Stimulated activated CD8-positive, alpha-beta memory T cell treated with anti-CD3 and anti-CD28 coated beads, Interleukin-12 subunit alpha, Interleukin-12 subunit beta, amount 100 ng/mL, for 4 hours (primary cell): Measurements from ENCODE around the gene LRRC4C.
"Not testable (repeated sequence)": the region's sequence is repeated elsewhere in the genome, so short reads cannot be mapped to it uniquely, and the experiment has no call there.

Experiments used
- DNase-seq: peaks from one replicate; pipeline ENCODE4 v3.0.0-alpha.2; 2020; ENCODE audit warnings: low read depth

The LRRC4C gene

DNA sequence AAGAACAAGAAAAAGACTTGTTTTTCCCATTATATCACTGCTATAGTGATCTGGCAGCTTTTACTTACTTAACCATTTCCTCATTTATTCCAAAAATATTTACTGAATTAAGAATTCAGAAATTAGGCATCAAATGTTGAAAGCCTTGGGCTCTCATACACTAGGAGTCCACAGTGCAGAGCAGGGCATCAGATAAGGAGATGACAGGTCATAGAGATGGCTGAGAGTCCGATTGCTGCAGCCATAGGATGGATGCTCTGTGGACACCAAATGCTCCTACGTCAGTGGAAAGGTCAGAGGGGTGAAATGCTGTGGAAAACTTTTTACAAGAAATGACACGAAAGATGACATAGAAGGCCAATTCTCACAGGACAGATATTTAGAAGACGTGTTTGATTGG is 771.1 kb downstream of the LRRC4C start:
- DNase-seq, result no peak

- DNase-seq, result no peak
Measured at GRCh38 chr11:40686765-40687164, 772.7 kb downstream of the LRRC4C start.

DNA sequence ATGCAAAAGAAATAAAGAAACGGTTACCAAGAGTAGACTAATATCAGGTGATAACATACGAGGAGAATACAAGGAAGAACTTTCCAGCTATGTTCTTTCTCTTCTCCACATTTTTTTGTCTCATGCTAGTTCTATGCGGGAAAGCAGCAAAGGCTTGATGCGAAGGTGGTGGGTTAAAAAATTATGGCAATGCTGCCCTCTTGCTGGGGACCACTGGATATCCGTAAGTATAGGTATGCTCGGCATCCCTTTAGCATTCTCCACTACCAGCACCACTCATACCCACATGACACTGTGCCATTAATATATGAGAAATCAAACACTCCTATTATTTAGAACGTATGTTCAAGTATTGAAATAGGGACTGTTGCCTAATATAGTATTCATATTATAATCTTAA is 776.4 kb downstream of the LRRC4C start:
- no peak for DNase-seq

- no peak for DNase-seq
Measured at GRCh38 chr11:40679276-40679675, 780.2 kb downstream of the LRRC4C start.

GRCh38 chr11:40647295-40647694 is 812.2 kb downstream of the LRRC4C start:
- no peak for DNase-seq

- DNase-seq, result no peak
Measured at GRCh38 chr11:40642284-40642683, 817.2 kb downstream of the LRRC4C start.

- DNase-seq, result no peak
Measured at GRCh38 chr11:40619654-40620053, 839.8 kb downstream of the LRRC4C start.

- no peak for DNase-seq
Measured at GRCh38 chr11:40606800-40607199, 852.7 kb downstream of the LRRC4C start.

DNA sequence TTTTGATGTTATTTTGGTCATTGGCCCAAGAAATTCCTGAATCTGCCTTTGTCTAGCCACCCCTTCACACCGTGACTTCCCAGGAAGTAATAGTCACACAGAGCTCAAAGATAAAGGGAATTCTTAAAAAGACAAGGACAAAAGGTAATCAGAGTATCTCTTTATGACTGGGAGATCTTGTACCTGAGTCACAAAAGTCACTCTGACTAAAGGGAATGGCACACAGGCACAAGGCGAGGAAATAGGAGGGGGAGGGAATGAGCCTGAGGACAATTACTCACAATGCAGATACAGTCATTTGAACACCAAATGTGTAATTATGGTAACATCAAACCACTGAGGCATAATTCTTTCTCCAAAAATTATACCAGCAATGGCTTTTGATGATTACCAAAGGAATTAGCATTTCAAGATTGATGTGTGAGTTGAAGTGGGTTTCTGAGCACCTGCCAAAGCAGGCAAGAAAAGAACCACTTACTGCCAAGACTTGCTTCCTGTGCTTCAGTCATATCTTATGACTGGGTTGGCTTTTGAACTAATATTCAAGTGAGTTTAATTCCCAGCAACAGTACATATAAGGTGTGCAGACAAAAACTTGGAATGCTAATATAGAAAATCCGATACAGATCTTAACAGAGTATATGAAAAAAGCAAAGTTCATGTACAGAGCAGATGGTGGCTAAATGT is 856.4 kb downstream of the LRRC4C start:
- DNase-seq, result no peak

DNA sequence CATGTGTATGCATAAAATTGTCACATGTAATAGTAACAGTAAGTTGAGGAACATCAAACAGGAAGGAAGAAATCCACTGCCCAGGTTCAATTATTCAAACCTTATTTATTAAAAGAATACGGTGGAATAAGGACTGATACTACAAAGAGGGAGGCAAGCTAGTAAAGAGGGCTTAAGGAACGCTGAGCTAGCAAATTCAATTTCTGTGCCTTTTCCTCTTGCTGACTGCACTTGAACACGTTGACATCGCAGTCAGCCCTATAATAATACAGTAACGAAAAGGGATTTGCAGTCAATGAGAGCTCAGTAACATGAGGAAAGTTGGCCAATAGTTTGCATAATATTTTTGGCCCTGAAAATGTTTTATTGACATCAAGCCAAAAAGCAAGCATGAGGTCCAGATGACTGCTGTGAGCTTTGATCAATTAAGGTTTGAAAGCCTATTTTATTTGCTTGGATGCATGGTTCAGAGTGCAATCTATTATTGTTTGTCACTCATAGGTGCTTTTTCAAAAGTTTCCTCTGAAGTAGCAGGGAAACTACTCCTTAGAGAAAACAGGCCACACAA is 861.8 kb downstream of the LRRC4C start:
- no peak for DNase-seq

DNA sequence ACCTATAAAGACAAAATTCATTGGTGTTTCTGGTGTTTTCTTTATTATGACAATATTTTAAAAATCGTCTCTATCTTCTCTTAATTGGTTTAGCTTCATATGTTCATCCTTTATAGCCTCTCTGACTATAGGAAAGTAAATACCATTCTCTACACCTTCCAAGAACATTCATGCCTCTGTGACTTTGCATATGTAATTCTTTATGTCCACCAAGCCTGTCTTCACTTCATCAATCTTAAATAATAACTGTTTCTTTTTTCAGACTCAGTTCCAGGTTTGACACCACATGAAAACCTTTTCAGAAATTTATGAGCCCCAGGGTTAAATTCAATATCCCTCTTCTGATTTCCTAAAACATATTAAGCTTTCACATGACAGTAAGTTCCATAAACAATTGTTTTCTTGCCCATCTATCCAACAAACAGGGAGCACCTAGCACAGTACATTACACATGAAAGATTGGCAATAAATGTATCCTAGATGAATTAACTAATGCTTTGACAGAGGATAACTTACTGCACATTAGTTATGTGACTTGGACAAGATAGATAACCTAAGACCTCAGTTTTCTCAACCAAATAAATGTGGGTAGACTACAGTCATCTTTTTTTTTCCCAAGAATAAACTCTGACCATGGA is 886.1 kb downstream of the LRRC4C start:
- DNase-seq, result no peak

DNA sequence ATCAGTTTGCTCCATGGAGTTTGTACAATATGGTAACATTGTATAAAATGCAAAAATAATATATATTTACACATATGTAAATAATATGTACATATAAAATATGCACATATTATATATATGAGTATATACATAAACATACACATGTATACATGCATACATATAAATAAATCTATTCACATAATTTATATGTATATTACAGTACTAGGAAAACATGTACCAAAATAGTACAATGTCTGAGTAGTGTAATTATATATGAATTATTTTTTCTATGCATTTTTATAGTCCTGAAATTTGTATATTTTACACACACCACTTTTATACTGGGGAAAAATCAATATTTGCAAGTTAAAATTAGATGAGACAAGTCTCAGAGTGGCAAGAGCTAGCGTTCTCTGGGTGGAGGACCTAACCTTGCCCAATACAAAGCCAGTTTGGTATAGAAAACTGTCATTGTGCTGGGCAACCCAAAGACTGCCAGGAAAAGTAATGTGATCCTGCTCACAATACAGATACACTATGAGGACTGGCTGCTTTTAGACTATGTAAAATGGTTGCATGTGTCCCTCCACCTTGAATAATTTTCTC is 889.4 kb downstream of the LRRC4C start:
- no peak for DNase-seq

DNA sequence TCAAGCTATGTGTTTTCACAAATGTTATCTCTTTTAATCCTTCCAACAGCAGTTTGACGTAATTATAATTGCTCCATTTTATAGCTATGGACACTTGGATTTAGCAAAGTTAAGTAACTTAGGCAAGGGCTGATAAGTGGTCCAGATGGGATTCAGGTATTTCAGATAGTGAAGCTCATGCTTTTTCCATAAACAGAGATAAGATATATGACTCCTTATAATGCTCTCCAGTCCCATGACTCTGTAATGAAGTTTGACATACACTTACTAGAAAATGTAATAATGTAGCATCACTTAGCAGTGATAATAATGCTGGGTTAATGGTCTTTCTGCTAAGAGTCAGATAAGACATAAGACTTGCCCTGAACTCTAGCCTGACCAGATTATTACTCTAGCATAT is 892.1 kb downstream of the LRRC4C start:
- DNase-seq, result no peak

- DNase-seq, result no peak
Measured at GRCh38 chr11:40544162-40544561, 915.3 kb downstream of the LRRC4C start.

GRCh38 chr11:40542821-40543220 is 916.6 kb downstream of the LRRC4C start:
- DNase-seq, result no peak

DNA sequence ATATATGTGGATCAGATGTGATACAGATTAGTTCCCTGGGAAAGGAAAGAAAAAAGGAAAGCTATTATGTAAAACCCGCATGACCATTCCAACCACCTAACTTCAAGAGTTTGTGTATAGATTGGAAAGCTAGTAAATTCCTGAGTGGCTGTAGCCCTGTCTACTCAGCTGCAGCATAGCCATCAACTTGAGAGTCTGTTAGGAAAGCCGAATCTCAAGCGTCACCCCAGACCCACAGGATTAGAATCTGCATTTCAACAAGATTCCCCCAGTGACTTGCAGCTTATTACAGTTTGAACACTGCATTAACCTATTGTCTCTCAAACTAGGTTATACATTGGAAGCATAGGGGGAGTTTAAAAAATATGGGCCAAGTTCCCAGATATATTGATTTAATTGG is 921.7 kb downstream of the LRRC4C start:
- DNase-seq, result no peak

DNA sequence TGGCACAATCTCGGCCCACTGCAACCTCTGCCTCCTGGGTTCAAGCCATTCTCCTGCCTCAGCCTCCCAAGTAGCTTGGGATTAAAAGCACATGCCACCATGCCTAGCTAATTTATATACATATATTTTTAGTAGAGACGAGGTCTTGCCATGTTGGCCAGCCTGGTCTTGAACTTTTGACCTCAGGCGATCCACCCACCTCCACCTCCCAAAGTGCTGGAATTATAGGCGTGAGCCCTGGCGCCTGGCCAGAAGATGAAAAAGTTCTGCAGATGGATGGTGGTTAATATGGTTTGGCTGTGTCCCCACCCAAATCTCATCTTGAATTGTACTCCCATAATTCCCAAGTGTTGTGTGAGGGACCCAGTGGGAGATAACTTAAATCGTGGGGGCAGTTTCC is 937.4 kb downstream of the LRRC4C start:
- DNase-seq, result not testable (repeated sequence)

GRCh38 chr11:40517122-40517521 is 942.3 kb downstream of the LRRC4C start:
- DNase-seq, result no peak

DNA sequence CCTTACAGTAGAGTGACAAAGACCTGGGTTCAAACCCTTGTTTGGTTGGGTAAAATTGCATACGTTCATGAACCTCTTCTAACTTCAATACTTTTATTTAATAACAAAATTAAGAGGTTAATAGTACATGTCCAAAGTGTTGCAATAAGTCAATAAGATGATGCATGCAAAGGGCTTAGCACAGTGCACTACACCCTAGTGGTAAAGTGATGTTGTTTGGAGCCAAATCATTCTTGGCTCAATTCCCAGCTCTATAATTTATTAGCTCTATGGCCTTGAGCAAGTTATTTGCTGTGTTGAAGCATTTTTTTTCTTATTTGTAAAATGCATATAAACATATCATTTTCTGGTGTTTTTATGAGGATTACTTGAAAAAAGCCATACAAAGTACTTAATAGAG is 945.3 kb downstream of the LRRC4C start:
- no peak for DNase-seq

GRCh38 chr11:40513281-40513680 is 946.2 kb downstream of the LRRC4C start:
- DNase-seq, result no peak

- DNase-seq, result no peak
Measured at GRCh38 chr11:40508303-40508702, 951.1 kb downstream of the LRRC4C start.

DNA sequence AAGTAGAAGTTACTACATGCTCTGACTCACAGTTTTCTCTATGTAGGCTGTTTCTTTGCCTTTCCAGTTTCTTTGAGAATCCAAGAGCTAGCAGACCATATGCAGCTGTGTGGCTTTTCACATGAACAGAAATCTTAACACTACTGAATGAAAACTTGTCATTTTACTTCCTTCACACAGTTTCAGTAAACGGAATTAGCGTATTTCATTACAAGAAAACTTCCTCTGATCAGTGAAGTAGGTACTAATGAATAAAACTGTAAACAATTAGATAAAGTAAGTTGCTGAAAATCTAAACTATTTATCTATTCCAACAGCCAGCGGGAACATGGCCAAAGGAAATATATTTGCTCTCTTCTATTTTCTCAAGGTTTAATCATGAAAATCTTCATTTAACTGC is 953.2 kb downstream of the LRRC4C start:
- no peak for DNase-seq

DNA sequence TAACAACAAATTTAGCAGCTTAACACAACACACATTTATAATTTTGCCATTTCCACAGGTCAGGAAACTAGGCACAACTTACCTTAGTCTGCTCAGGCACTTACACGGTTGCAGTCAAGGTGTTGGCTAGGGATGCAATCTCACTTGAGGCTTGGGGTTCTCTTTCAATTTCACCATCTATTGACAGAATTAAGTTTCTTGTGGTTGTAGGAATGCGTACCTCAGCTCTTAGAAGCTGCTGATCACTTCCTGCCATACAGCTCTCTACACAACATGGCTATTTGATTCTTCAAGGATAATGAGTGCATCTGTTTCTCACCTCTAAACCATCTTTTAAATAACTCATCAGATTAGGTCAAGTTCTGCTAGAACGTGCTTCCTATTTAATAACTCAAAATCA is 968.1 kb downstream of the LRRC4C start:
- no peak for DNase-seq
